Mucosa of descending colon (tissue), 3 donors: Measurements from ENCODE around the gene MMP15. TPM values are rescaled to one million over a fixed set of nuclear protein-coding genes. Genes with fewer than 3 reads are reported as not detected.
A peak's percentile ranks its signal among the peaks of the same experiment; 100 is the strongest.

Experiments
- ATAC-seq: fragments of 200-7000 bp; cut with Tn5 transposase; one replicate; pipeline ENCODE4 v1.9.1; 2020; ENCODE audit warnings: mild to moderate bottlenecking, moderate library complexity
- DNase-seq, 3 donors: peaks; one replicate each; pipeline ENCODE4 v3.0.0-alpha.2; 2020
- H3K36me3 ChIP-seq: fragments of 200-600 bp; one replicate; pipeline ENCODE4 v1.8.0; 2021; ENCODE audit warnings: low read depth, mild to moderate bottlenecking
- H3K4me1 ChIP-seq: fragments of 200-600 bp; one replicate; pipeline ENCODE4 v1.8.0; 2021; ENCODE audit warnings: low read depth, mild to moderate bottlenecking
- H3K4me3 ChIP-seq: fragments of 200-600 bp; one replicate; pipeline ENCODE4 v1.8.0; 2021; ENCODE audit warnings: mild to moderate bottlenecking
- H3K9me3 ChIP-seq: fragments of 200-600 bp; one replicate; pipeline ENCODE4 v1.8.0; 2021; ENCODE audit warnings: mild to moderate bottlenecking
- CTCF ChIP-seq: fragments of 200-600 bp; IDR thresholded peaks from one replicate; pipeline ENCODE4 v1.8.0; 2022; ENCODE audit warnings: antibody characterized with exemption, mild to moderate bottlenecking
- intact Hi-C, 2 donors: fragments of 100-400 bp; cut with DNase I in 1 of 2; cut with micrococcal nuclease in 1 of 2; formaldehyde crosslinking; loops; one replicate each; pipeline versions ENCODE4 v1.11.0 to v1.11.1; 2022; cut with DNase I, micrococcal nuclease
- total RNA-seq, 3 donors: library from RNA; stranded (reverse); fragmentation: NEBNext Ultra II Directional in 2 of 3; extraction: Animal tissue kit (Norgen Biotek cat#: 25700) in 2 of 3; gene quantifications; one replicate each; pipeline versions ENCODE4 v1.2.1 to v1.2.4, GENCODE V29; 2021 to 2023
- donor health status: DM: no; HTN: no; CAD: no; lungs with moderate emphysema.
- donor health status: DM: no; HTN: no; CAD: no.
- donor health status: DM: no; HTN: yes; CAD: no.

The MMP15 gene
- total RNA-seq, 3 donors from 2014 or later: 57.9 to 140 (median 96.5) TPM

- DNase-seq (no peak), ATAC-seq (no peak)
- Histone ChIP-seq H3K9me3 (no peaks in the 10 kb centered on the region), H3K36me3 (no peaks in the 10 kb centered on the region), H3K4me3 (no peak overlapping the region), H3K4me1 (peaks cover 40% of the 10 kb centered on the region)
- intact Hi-C loops: no loop called here
- TF ChIP-seq CTCF: no peak
Measured at GRCh38 chr16:58027916-58028455, 2.4 kb downstream of the MMP15 start.

- Histone ChIP-seq H3K4me3 (no peak overlapping the region), H3K36me3 (no peaks in the 10 kb centered on the region), H3K9me3 (no peaks in the 10 kb centered on the region), H3K4me1 (peaks cover 34% of the 10 kb centered on the region)
- ATAC-seq (no peak), DNase-seq (peak in 1 of 3 donors; percentile 27)
- intact Hi-C loops: no loop called here
- TF ChIP-seq CTCF: no peak
Measured at GRCh38 chr16:58028541-58029070, 3.1 kb downstream of the MMP15 start.

GRCh38 chr16:58029410-58029809 lies 3.9 kb downstream of the MMP15 start:
- peak in 1 of 3 donors; percentile 30 for DNase-seq
- TF ChIP-seq CTCF: no peak
- Histone ChIP-seq H3K4me3 (no peak overlapping the region), H3K9me3 (no peaks in the 10 kb centered on the region), H3K4me1 (peaks cover 28% of the 10 kb centered on the region), H3K36me3 (no peaks in the 10 kb centered on the region)
- no peak for ATAC-seq
- intact Hi-C loops: no loop called here

GRCh38 chr16:58030136-58030840 lies 4.7 kb downstream of the MMP15 start:
- no peak overlapping the region for H3K4me3 ChIP-seq
- H3K4me1 ChIP-seq: peaks cover 24% of the 10 kb centered on the region
- intact Hi-C loops: no loop called here
- H3K9me3 ChIP-seq: no peaks in the 10 kb centered on the region
- ATAC-seq (no peak), DNase-seq (no peak)
- H3K36me3 ChIP-seq: no peaks in the 10 kb centered on the region
- TF ChIP-seq CTCF: no peak

GRCh38 chr16:58031016-58031800 lies 5.7 kb downstream of the MMP15 start:
- H3K4me3 ChIP-seq: no peak overlapping the region
- intact Hi-C loops: no loop called here
- DNase-seq (no peak), ATAC-seq (no peak)
- peaks cover 24% of the 10 kb centered on the region for H3K4me1 ChIP-seq
- no peaks in the 10 kb centered on the region for H3K36me3 ChIP-seq
- no peak for TF ChIP-seq CTCF
- H3K9me3 ChIP-seq: no peaks in the 10 kb centered on the region
